SK-N-SH treated with all-trans-retinoic acid at 6 μM for 48 hours (cell line): ENCODE results near the gene LRRC26.

Source experiments
- CSDC2 ChIP-seq: fragments of 250-450 bp; sonication (Bioruptor Pico); IDR thresholded peaks from 2 replicates; pipeline ENCODE4 v1.5.0; 2020; ENCODE audit warnings: mild to moderate bottlenecking, moderate library complexity
- ESRRG ChIP-seq: fragments of 250-450 bp; sonication (Bioruptor Pico); IDR thresholded peaks from 2 replicates; pipeline ENCODE4 v1.6.1; 2021; ENCODE audit warnings: mild to moderate bottlenecking
- OSR1 ChIP-seq: fragments of 250-450 bp; sonication (Bioruptor Pico); IDR thresholded peaks from 2 replicates; pipeline ENCODE4 v1.8.0; 2022; ENCODE audit warnings: moderate library complexity, mild to moderate bottlenecking, inconsistent platforms
- ZFP3 ChIP-seq: fragments of 250-450 bp; sonication (Bioruptor Pico); IDR thresholded peaks from 2 replicates; pipeline ENCODE4 v1.5.0; 2020; ENCODE audit warnings: mild to moderate bottlenecking, moderate library complexity
- ZNF565 ChIP-seq: fragments of 450-650 bp; formaldehyde crosslinking; conservative IDR thresholded peaks from 2 replicates; pipeline ENCODE4 v1.5.0; 2020; ENCODE audit warnings: low read depth, mild to moderate bottlenecking, moderate library complexity

DNA sequence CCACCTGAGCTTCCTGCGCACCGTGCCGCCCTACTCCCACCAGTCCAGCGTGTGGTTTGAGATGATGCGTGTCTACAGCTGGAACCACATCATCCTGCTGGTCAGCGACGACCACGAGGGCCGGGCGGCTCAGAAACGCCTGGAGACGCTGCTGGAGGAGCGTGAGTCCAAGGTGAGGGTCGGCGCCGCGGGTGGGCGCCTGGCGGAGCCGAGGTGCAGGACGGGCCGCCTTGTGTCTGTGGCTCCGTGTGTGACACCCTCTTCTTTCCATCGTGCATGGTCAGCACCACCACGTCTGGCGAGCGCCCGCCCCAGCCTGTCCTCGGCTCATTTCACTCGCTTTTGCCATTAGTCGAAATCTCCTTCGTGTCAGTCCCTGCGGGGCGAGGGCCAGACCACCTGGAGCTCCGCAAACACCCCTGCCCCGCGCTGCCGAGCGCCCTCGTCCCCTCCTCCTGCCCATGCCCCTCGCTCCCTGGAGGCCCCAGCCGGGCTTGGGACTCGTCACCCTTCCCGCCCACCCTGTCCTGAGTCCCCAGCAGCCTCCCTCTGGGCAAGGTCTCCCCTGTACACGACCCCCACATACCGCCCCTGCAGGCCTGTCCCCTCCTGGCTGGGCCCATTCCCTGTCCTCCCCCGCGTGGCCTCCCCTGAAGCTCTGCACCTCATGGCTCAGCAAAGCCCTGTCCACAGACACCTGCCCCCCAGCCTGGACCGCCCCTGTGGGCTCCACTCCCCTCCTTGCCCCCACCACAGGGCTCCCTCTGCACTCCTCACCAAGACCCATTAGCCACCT lies 23.9 kb downstream of the LRRC26 start:
- no peak for TF ChIP-seq ZFP3
- TF ChIP-seq ZNF565 (CRISPR knock-in tag), result no peak
- TF ChIP-seq OSR1 (CRISPR knock-in tag), result no peak
- TF ChIP-seq ESRRG (CRISPR knock-in tag), result no peak
- TF ChIP-seq CSDC2, result no peak
